DMS 273 (cell line): ENCODE measurements around the gene CERS1.

Experiments used
- DNase-seq: peaks from one replicate; lab custom pipeline; 2025; ENCODE audit not compliant: unreplicated experiment; lab: John Stamatoyannopoulos, UW

CERS1 gene

DNA sequence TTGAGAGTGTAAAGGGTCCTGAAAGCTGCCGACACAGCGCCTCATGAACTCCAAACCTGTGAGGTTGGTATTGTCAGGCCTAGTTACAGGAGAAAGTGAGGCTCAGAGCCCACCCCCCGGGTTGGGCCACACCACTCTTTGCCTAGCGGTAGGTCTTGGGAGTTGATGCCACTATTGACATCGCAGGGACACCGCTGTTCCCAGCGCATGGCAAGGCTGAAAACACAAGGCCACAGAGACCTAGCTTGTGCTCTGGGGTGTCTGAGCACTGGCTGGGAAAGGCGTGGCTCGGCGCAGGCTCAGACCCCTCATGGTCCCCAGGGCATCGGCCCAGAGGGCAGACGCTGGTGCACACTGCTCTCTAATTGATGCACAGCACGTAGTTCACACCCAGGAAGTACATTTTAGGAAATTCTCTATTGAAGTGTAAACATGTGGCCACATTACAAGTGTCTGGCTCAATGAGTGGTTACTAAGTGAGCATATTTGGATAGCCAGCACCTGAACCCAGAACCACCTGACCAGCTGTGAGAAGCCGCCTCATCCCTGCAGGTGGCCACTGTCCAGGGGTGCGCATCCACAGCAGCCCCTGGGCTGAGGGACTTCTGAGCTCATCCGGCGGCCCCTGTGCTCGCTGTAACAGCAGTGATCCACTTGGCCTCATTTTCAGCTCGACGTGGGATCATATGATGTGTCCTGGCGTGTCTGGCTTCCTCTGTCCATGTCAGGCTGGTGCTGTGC is 36.9 kb downstream of the CERS1 start:
- DNase-seq, result no peak

DNA sequence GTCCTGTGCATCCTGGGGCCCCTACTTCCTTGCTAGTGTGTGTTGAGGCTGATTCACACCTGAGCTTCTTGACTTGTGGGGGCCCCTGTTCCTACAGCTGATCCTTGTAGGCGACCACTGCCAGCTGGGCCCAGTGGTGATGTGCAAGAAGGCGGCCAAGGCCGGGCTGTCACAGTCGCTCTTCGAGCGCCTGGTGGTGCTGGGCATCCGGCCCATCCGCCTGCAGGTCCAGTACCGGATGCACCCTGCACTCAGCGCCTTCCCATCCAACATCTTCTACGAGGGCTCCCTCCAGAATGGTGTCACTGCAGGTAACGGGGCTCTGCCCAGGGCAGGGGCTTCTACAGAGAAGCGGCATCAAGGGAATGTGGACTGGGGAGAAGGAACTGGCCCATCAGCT is 38.7 kb downstream of the CERS1 start:
- DNase-seq, result no peak

DNA sequence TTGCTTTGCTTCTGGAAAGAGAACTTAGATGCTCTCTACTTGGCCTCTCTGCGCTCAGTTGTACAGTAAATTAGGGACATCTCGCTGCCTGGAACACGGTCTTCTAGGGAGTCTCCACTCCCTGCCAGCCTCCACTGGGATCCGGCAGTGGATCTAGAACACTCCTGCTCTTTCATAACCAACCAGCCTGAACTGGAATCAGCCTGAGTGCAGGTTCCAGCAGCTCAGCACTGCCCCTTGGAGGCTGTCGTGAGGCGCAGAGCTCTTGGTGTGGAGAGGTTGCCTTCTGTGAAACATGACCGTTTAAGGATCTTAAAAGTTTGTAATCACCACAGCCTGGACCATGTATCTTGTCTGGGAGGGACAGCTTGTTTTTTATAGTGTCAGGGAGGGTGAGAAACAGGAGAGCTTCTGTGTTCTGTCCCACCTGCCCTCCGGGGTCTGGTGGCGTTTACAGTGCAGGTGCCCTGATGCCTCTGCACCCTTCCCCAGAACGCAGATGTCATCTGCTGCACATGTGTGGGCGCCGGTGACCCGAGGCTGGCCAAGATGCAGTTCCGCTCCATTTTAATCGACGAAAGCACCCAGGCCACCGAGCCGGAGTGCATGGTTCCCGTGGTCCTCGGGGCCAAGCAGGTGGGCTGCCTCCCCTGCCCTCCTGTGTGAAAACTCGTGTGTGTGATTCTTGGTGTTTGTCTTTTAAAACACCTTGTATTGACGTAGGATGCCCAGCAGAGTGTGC is 39.4 kb downstream of the CERS1 start:
- peak; percentile 54 for DNase-seq

DNA sequence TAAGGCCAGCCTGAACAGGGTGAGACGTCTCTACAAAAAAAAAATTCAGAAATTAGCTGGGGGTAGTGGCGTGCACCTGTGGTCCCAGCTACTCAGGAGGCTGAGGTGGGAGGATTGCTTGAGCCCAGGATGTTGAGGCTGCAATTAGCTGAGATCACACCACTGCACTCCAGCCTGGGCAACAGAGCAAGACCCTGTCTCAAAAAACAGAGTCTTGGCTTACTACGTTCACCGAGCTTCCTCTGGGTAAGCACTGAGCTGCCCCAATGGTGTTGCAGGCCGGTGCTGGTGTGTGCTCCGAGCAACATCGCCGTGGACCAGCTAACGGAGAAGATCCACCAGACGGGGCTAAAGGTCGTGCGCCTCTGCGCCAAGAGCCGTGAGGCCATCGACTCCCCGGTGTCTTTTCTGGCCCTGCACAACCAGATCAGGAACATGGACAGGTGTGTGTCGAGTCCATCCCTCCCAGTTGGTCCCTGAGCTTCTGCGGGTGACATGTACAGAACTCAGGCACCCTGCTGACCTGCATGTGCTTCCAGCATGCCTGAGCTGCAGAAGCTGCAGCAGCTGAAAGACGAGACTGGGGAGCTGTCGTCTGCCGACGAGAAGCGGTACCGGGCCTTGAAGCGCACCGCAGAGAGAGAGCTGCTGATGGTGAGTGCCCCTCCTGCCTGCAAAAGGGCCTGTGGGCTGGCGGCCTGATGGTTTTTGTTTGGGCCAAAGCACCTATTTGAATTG is 40.1 kb downstream of the CERS1 start:
- no peak for DNase-seq

DNA sequence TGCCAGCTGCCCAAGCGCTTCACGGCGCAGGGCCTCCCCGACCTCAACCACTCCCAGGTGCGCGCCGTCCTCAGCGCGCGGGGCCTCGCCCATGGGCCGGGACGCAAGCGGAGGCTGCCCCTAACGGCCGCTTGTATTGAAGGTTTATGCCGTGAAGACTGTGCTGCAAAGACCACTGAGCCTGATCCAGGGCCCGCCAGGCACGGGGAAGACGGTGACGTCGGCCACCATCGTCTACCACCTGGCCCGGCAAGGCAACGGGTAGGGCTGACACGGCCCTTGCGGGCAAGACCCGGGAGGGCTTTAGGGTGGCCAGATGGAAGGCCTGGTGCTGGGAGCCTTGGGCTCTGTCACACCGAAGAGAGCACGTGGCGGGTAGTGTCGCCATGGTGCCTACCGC is 41.0 kb downstream of the CERS1 start:
- DNase-seq, result no peak

DNA sequence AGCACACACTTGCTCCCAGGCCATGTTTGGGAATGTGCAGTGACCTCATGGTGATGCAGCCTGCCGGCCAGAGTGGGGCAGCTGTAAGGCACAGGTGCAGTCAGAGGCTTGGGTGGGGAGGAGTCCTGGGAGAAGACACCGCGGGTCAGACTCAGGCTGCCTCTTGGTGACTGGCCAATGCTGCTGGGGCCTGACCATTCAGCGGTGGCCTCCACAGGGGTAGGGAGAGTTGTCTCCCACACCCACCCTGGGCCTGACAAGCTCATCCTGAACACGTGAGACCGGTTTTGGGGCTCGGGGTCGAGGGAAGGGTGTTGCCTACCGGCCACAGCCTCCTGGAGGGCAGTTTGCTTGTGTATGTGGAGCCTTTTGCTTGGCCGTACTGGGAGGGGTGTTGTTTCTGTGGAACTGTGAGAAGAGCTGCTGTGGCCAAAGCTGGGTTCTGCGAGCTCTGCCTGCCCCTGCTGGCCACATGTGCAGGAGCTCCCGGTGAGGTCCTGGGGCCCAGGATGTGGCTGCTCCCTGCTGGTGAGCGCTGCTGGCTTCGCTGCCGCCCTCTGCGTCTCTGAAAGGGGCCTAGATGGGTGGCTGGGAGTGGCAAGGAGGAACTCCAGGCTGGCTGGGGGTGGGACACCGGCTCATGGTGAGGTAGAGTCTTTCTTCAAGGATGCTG is 42.1 kb downstream of the CERS1 start:
- DNase-seq, result no peak

DNA sequence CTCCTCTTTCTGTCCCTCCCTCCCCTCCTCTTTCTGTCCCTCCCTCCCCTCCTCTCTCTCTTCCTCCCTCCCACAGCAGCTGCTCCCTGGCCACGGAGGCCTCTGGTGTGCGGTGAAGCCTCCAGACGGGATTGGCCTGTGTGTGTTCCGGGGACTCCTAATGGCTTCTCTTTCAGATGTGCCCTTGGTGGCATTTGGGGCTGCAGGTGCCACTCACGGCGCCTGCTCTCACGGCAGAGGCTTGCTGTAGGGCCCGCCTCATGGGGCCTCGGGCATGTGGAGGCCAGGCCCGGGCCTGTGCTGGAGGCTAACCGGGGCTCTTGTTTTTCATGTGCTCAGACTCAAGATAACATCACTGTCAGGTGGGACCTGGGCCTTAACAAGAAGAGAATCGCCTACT is 43.3 kb downstream of the CERS1 start:
- DNase-seq, result no peak

DNA sequence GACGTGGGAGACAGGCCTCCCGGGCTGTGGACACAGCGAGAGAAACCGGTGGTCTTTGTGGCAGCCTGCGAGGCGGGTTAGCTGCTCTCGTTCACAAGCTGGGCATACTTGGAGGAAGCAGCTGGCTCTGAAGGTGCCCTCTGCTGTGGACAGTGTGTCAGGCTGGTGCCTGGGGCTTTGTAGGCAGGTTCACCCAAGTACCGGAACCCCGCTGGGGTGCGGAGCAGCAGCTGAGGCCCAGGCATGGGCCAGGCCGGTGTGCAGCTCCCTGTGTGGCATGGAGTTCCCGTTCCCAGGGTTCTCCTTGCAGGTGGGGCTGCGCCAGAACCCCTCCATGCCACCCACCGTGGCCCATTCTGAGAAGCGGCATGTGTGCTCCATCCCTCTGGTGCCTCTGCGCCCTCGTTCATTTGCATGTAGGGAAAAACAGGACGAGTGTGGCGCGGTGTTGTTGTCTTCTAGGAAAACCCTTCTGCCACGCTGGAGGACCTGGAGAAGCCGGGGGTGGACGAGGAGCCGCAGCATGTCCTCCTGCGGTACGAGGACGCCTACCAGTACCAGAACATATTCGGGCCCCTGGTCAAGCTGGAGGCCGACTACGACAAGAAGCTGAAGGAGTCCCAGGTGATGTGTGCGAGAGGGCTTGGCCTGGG is 44.2 kb downstream of the CERS1 start:
- no peak for DNase-seq

DNA sequence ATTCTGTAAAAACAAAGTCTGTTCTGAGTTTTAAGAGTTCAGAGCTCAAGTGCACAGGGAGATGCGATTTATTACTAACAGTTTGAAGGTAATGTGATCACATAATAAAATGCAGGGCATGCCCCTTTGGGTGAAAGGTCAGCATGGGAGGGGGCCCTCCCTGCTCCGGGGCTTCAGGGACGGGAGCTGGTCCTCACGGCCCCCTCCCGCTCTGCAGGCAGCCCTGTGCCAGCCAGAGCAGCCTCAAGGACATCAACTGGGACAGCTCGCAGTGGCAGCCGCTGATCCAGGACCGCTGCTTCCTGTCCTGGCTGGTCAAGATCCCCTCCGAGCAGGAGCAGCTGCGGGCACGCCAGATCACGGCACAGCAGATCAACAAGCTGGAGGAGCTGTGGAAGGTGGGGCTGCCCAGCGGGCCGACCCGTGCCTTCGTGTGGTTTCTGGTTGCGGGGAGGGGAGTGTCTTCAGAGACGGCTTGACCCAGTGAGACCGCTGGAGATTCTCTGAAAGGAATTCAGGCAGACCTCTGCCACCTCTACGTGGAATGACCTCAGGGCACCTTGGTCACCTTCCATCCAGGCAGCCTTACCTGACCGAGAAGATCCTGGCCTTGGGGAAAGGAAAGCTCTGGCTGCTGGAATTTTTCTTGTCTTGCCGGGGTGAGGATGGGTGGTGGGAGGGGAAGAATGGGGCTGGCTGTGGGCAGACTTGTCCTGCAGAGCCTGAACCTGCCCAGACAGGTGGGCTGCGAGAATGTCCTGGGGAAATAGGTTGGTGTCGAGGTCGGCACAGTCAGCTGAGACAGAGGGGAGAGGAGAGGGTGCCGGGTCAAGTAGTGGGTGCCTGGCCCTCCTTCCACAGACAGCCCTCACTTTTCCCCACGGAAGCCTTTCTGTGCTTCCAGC is 45.2 kb downstream of the CERS1 start:
- DNase-seq, result no peak

DNA sequence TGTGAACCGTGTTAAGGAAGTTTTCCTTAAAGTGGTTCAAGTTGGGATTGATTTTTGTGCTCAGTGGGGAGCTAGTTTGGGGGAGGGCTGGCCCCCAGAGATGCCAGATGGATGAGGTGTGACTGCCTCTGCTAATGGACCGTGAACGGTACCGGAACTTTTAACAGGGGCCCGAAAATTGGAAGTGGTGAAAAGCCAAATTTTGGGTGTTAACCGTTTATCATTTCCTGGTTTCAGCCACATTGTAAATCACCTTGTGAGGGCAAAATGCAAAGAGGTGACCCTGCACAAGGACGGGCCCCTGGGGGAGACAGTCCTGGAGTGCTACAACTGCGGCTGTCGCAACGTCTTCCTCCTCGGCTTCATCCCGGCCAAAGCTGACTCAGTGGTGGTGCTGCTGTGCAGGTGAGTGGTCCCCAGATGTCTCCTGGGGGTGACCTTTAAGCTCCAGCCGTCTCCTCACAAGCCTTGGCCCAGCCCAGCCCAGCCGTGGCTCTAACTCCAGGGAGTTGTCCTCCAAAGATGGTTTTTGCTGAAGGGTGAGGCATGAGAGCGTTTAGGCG is 46.0 kb downstream of the CERS1 start:
- DNase-seq, result no peak

DNA sequence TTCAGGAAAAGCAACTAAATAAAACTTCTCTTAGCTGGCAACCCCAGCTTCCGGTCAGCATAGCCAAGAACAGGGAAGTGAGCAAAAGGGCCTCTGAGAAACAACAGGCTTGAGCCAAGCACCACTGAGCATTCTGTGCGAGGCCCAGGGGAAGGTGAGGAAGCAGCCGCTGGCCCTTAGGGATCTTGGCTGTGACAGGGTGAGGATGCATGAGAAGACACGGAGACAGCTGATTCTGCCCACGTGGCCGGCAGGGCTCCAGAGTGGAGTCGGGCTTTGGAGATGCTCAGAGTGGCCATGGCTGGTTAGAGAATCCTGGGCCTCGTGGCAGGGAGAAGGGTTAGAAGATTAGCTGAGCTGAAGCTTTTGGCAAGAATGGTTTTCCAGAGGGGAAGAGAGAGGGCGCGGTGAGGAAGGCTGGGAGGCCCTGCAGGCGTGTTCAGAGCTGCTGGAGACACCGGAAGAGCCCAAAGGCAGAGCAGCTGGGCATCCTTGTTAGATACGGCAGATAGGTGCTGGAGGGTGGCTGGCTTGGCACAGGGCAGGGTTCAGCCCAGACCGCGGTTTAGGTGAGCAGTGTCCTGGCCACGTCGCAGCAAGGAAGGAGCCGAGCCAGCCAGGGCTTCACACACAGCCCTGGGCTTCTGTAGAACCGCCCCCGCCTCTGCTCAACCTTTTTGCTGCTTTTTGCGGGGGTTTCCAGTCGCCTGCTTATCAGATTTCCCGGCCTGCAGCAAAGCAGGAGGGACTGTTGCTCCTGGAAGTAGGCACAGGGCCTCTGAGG is 46.9 kb downstream of the CERS1 start:
- no peak for DNase-seq

DNA sequence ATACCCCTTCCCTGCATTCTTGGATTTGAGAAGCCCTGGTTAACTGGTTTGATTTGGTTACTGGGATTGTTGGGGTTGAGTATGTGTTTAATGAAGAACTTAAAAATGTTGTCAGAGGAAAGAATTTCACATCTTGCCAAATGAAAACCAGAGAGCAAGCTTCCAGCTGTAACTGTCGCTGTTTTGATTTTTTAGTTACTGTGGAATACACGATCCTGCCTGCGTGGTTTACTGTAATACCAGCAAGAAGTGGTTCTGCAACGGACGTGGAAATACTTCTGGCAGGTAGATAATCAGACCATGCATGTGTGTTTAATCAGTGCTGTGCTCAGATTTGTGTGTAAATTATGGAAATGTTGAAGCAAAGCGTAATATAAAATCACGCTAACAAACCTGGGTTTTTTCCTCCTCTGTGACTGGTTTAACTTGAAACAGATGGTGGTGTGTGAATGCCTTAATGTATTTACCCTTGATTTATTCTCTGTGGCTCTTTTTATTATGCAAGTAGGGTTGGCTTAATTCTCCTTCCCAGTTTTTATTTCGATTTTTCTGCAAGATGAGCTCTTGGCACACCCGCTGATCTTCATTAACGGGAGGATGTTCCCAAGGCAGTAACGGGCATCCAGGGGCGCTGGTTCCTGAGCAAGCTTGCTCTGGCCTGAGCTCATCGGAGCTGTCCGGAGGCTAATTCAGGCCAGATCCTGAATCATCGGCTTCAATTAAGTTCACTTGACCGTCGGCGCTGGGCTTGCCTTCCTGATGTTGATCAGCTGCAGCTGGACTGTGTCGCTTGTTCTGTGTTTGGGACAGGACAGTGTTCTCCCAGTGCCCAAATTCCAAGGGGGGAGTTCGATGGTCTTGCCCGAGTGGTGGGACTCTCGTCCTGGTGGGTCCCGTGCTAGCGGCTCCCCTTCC is 48.2 kb downstream of the CERS1 start:
- no peak for DNase-seq

DNA sequence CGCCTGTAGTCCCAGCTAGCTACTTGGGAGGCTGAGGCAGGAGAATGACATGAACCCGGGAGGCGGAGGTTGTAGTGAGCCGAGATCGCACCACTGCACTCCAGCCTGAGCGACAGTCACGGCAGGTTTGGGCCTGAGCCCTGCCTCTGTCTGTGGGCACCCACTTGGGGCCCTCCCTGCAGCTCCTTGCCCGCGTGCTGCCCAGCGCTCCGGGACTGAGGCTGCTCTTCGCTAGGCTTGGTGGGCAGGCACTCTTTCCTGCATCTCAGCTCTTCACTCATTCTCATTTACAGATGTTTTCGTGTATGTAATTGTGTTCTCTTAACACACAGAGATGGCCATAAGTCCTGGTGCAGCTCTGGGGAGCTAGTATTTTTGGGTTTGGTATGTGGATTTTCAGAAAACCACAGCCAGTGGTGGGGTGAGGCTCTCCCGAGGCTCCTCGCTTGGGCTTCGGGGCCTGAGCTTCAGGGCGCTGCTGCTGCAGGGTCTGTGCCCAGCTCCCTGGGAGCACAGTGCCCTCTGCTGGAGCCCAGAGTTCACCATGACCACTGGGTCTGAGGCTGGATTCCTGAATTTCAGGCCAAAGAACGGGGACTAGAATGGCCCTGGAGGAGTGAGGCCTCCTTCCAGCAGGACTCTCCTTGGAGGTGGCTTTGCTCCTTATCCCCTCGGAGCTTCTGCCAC is 49.0 kb downstream of the CERS1 start:
- peak; percentile 87 for DNase-seq

DNA sequence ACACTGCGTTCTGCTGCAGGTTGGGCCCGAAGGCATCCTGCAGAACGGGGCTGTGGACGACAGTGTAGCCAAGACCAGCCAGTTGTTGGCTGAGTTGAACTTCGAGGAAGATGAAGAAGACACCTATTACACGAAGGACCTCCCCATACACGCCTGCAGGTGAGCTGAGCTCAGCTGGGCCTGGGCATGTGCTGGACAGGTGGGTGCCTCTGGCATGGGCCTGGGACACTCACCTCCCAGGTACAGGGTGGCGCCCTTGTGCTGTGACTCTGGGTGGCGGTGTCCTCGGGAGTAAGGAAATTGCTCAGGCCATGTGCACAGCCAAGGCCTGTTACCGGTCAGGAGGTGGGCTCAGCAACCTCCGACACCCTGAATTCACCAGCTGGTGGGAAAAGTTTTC is 50.0 kb downstream of the CERS1 start:
- no peak for DNase-seq

DNA sequence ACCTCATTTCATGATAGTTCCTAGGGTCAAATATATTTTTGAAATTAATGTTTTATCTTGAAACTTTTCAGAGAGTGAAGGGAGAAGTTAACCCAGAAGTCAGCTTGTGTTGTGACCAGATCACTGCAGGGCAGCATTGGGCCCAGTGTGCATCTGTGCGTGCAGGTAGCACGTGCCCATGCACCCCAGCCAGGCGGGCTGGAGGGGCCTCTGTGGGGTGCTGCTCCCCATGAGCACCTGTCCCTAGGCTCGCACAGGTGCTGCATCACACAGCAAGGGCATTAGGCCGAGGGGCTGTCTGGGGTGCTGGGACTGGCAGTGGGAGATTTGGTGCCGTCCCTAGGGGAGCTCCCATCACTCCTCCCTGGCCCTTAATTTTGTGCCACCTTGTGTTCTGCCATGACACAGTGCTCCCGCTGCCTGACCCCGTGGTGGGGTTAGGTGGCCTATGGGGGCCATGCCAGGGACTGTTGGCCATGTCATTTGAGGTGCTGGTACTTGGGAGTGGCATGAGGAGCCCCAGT is 51.1 kb downstream of the CERS1 start:
- no peak for DNase-seq

DNA sequence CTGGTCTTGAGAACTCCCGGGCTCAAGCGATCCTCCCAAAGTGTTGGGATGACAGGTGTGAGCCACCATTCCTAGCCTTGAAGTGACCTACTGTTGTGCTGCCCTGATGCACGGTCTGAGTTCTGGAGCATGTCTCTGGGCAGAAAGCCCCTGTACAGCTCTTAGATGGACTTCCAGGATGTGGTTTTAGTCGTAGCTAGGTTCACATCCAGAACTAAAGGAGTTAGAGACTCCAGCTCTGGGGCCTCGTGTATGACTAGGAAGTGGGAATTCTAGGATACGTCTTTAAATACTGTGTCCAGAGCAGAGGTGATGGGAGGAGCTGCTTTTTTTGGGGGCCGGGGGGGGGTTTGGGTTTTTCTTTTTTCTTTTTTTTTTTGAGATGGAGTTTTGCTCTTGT is 52.0 kb downstream of the CERS1 start:
- no peak for DNase-seq

DNA sequence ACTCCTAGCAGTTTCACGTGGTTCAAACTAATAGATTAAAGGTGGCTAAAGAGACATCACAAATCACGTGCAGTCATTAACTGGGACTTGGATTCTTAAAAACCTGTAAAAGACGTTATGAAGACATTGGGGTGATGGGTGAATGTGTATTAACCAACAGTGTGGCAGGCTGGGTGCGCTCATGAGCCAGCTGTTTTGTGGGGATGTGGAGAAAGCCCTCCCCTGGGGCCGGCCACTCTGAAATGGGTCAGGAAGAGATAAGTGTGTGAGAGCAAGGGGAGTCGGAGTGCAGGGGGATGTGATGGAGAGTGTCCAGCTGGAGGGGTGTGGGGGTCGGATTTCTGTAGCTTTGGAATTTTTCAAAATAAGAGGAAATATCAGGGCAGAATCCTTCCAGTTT is 53.8 kb downstream of the CERS1 start:
- no peak for DNase-seq
